ENCODE data around the gene SMC2. TPM values are rescaled to one million over a fixed set of nuclear protein-coding genes. Genes with fewer than 3 reads are reported as not detected.

SMC2 gene
- total and polyA plus RNA-seq, 10 of the 15 experiments (the other 5 are each of a cell fraction or from before 2014, with no cell fraction given), result 22.9 to 116 (median 50.0) TPM

DNA sequence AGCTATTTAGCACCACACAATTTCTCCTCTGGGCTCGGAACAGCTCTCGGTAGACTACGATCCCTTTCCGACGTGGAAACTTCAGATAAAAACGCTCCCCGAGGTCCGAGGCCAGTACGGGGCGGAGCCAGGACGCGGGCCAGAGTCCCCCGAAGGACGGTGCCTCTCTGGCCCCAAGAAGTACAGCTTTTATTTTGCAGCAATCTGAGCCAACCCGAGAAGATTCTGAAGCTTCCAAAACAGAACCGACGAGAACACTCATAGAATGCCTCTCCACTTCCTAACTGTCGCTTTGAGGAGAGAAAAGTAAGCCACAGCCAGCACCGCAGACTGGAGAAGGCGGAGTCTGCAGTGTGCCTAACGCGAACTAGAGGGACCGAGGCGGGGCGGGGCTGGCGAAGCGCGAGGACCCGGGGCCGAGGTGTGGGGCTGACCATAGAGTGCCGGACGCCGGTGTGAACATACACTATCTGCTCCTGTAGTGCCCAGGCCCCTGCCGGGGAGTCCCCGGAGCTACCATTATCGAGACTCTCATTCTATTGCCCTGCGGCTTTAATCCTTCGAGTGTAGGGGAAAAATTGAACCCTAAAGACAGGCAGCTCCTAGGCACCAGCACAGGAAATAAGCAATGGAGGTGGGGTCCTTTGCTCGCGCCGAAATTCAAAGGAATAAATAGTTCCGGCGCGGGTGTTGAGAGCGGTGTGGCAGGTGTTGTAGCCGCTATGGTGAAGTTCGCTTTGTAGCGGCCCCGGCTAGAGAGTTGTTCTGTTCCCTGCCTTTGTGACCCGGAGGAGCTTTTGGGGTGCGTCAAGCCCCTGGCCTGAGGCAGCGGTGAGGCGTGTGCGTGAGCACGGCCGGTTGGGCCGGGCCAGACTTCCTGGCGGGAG, at the start of gene SMC2 (continued):
- TF ChIP-seq ZNF687 (IDR thresholded peaks at IDR 0.05), result 0 out of 2 replicates have a peak, but pooled peaks have one; percentile 43
- TF ChIP-seq, protein P1, sequence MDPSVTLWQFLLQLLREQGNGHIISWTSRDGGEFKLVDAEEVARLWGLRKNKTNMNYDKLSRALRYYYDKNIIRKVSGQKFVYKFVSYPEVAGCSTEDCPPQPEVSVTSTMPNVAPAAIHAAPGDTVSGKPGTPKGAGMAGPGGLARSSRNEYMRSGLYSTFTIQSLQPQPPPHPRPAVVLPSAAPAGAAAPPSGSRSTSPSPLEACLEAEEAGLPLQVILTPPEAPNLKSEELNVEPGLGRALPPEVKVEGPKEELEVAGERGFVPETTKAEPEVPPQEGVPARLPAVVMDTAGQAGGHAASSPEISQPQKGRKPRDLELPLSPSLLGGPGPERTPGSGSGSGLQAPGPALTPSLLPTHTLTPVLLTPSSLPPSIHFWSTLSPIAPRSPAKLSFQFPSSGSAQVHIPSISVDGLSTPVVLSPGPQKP (IDR thresholded peaks at IDR 0.05; ENCODE audit: low read depth, low read length), result 0 out of 2 replicates have a peak, but pooled peaks have one; percentile 74
- TF ChIP-seq EED (IDR thresholded peaks at IDR 0.05; ENCODE audit: low read depth), result no peak
- no peak for TF ChIP-seq IRF4 (IDR thresholded peaks at IDR 0.05; ENCODE audit: low read depth, low read length)
- peak; percentile 97 for TF ChIP-seq ZNF207 (IDR thresholded peaks at IDR 0.05; ENCODE audit: borderline replicate concordance)
- no peak for TF ChIP-seq REST (IDR thresholded peaks at IDR 0.05; ENCODE audit: low read depth, low read length)
- TF ChIP-seq BCL3 (IDR thresholded peaks at IDR 0.05; ENCODE audit: borderline replicate concordance, insufficient read depth, low read depth, low read length, poor library complexity, severe bottlenecking), result no peak
- TF ChIP-seq CBFB (IDR thresholded peaks at IDR 0.05; ENCODE audit: low read depth), result peak; percentile 72; the same call in 1 of the 2 replicates
- TF ChIP-seq, protein P2, sequence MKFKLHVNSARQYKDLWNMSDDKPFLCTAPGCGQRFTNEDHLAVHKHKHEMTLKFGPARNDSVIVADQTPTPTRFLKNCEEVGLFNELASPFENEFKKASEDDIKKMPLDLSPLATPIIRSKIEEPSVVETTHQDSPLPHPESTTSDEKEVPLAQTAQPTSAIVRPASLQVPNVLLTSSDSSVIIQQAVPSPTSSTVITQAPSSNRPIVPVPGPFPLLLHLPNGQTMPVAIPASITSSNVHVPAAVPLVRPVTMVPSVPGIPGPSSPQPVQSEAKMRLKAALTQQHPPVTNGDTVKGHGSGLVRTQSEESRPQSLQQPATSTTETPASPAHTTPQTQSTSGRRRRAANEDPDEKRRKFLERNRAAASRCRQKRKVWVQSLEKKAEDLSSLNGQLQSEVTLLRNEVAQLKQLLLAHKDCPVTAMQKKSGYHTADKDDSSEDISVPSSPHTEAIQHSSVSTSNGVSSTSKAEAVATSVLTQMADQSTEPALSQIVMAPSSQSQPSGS (IDR thresholded peaks at IDR 0.05; ENCODE audit: low read length), result no peak
- no peak for TF ChIP-seq SIX5 (IDR thresholded peaks at IDR 0.05; ENCODE audit: low read depth, low read length, severe bottlenecking)
- TF ChIP-seq, protein P3, sequence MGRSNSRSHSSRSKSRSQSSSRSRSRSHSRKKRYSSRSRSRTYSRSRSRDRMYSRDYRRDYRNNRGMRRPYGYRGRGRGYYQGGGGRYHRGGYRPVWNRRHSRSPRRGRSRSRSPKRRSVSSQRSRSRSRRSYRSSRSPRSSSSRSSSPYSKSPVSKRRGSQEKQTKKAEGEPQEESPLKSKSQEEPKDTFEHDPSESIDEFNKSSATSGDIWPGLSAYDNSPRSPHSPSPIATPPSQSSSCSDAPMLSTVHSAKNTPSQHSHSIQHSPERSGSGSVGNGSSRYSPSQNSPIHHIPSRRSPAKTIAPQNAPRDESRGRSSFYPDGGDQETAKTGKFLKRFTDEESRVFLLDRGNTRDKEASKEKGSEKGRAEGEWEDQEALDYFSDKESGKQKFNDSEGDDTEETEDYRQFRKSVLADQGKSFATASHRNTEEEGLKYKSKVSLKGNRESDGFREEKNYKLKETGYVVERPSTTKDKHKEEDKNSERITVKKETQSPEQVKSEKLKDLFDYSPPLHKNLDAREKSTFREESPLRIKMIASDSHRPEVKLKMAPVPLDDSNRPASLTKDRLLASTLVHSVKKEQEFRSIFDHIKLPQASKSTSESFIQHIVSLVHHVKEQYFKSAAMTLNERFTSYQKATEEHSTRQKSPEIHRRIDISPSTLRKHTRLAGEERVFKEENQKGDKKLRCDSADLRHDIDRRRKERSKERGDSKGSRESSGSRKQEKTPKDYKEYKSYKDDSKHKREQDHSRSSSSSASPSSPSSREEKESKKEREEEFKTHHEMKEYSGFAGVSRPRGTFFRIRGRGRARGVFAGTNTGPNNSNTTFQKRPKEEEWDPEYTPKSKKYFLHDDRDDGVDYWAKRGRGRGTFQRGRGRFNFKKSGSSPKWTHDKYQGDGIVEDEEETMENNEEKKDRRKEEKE (IDR thresholded peaks at IDR 0.05), result no peak
- TF ChIP-seq SPI1 (IDR thresholded peaks at IDR 0.05; ENCODE audit: borderline replicate concordance, insufficient read depth, low read depth, low read length), result no peak

Measured in GM12878 (cell line).